NCI-H345 (cell line): Measurements from ENCODE around the gene ASAH2B.
"Not testable (repeated sequence)": the region's sequence is repeated elsewhere in the genome, so short reads cannot be mapped to it uniquely, and the experiment has no call there.

ENCODE experiments used
- DNase-seq: peaks from one replicate; lab custom pipeline; 2025; lab: John Stamatoyannopoulos, UW

The ASAH2B gene

DNA sequence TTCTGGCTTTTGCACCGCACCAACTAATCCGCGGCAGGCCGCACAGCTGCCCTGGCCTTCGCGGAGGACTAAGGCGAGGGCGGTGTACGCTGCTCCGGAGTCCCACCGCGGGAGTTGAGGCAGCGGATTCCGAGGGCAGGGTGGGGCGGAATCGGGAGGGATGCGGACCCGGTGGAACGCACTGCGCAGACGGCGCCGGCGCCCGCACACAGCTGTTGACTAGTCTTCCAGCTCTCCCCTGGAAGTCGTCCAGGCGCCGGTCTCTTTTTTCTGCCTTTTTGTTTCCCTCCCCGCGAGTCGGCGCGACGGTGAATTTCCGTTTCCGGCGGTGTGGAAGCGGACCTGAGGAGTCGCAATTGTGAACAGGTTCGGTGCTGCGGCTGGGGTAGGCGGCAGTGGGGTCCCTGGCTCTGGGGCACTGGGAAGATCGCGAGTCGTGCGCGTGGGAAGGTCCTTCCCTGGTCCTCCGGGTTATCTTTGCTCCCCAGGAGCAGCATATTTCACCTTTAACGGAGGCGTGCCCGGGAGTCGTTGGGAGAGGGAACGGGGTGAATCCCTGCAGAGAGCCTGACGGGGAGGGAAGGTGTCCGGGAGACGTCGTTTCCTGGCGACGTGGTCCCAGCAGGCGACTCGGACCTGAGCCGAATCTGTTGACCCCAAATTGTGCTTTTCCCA is at the start of gene ASAH2B:
TSS of gene ASAH2B (plus strand) at position 319 of the 675 bp plus-strand sequence. CDS start 5,195 bp downstream, outside the sequence.
- DNase-seq: peak; percentile 72

DNA sequence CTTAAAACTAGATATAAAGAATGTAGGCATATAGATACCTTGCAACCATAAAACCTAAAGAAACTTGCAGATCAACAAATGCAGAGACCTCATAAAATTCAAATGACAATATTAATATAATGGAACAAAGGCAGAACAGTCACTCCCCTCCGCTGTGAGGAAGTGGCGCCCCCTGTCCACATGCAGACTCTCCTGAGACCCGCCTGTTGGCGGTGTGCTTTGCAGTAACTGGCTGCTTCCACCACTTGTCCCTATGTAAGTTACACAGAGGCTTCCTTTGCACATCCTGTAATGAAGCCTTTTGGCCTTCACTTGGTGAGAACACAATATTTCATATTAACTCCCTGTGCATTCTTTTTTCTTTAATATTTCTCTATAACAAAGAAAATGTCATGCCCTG is 41.9 kb upstream of the ASAH2B start:
- DNase-seq: not testable (repeated sequence)

- not testable (repeated sequence) for DNase-seq
These were observed 37.8 kb upstream of the ASAH2B start for GRCh38 chr10:50701947-50702346.

GRCh38 chr10:50702997-50703396 is 36.7 kb upstream of the ASAH2B start:
- not testable (repeated sequence) for DNase-seq

GRCh38 chr10:50704436-50705079 is 35.2 kb upstream of the ASAH2B start:
- peak; percentile 30 for DNase-seq

DNA sequence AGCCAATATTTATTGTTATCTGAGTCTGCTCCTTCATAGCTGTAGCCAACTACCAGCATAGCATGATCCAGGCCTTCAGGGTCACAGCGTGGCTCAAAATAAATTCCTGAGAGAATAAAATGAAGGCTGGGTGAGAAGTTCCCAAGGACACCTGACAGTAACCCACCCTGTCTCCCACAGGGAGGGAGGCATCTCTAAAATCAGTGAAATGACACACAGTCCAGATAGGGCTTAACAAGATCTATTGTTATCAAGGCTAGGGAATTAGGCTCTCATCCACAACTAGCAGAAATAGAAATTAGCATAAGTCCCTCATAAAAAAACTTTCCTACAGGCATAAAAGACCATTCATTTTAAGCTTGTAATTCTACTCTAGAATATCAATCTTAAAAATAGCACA is 33.7 kb upstream of the ASAH2B start:
- DNase-seq: not testable (repeated sequence)

DNA sequence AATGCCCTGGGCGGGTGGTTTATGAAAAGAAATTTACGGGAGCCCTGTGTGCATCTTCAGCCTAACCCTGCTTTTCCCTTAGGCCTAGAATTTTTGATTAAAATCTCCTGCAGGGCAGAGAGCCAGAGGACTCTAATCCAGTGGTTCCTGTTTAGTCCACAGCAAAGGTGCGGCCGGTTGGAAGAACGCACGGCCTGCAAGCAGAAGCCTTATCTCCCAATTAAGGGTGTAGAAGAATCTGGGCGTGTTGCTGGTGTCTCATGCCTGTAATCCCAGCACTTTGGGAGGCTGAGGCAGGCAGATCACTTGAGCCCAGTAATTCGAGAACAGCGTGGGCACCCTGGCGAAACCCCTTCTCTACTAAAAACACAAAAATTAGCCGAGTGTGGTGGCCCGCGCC is 29.5 kb upstream of the ASAH2B start:
- not testable (repeated sequence) for DNase-seq

- not testable (repeated sequence) for DNase-seq
These were observed 15.9 kb upstream of the ASAH2B start for GRCh38 chr10:50723812-50724211.

DNA sequence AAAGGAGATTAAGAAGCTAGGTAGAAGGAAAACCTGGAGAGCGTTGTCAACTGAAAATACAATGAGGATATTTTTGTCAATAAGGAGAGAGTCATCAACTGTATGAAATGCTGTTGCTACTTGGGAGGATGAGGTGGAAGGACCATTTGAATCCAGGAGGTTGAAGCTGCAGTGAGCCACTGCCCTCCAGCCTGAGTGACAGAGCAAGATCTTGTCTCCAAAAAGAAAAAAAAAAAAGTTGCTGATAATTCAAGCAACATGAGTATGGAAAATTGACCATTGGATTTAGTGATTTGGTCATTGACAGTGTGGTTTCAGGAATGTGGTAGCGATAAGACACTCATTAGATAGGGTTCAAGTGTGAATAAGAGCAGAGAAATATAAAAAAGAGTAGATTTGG is 11.6 kb upstream of the ASAH2B start:
- DNase-seq: not testable (repeated sequence)

DNA sequence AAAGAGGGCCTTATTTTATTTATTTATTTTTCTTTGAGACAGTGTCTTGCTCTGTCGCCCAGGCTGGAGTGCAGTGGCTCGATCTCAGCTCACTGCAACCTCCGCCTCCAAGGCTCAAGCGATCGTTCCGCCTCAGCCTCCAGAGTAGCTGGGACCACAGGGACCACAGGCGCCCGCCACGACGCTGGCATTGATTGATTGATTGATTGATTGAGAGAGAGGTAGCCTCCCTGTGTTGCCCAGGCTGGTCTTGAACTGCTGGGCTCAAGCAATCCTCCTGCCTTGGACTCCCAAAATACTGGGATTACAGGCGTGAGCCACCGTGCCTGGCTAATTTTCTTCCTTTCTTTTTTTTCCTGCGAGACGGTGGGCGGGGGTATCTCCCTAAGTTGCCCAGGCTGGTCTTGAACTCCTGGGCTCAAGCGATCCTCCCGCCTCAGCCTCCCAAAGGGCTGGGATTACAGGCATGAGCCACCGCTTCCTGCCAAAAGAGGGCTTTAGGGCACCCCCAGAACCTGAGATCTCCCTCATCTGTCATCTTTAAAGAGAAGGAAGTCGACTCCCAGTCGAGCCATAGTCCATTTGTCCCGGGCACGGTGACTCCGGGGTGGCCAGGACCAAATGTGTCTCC is 634 bp upstream of the ASAH2B start:
- not testable (repeated sequence) for DNase-seq

GRCh38 chr10:50740293-50740648 is 535 bp downstream of the ASAH2B start:
- DNase-seq: peak; percentile 25

GRCh38 chr10:50742820-50743219 is 3.1 kb downstream of the ASAH2B start:
- DNase-seq: not testable (repeated sequence)

DNA sequence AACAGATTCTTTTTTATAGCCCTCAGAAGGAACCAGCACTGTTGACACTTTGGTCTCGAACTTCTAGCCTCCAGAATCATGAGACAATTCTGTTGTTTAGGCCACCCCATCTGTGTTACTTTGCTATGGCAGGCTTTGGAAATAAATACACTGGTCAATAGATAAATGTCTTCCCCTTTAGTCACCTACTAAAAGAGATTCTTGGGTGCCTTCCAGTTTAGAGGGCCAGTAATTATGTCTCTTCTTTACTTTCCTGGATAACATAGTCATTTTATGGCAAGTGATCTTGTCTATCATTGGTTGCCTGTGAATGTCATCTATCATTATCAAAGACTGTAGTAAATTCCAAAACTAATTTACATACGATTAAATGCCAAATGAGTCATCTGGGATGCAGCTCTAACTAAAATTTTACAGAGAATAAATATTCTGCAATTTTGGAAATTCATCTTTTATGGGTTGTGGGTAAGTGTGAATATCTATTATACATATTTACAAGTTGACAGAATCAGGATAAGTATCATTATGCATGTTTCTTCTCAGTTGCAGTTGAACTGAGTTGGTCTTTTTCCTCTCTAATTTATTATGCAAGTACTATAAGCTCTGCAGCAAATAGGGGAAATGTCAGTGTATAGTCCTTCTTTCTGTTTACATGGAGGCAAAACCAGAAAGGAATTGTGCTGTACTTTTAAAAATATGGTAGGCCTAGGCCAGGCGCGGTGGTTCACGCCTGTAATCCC is 27.2 kb downstream of the ASAH2B start:
- DNase-seq: not testable (repeated sequence)

- not testable (repeated sequence) for DNase-seq
These were observed 32.3 kb downstream of the ASAH2B start for GRCh38 chr10:50772042-50772441.

- not testable (repeated sequence) for DNase-seq
These were observed 35.1 kb downstream of the ASAH2B start for GRCh38 chr10:50774868-50775267.

DNA sequence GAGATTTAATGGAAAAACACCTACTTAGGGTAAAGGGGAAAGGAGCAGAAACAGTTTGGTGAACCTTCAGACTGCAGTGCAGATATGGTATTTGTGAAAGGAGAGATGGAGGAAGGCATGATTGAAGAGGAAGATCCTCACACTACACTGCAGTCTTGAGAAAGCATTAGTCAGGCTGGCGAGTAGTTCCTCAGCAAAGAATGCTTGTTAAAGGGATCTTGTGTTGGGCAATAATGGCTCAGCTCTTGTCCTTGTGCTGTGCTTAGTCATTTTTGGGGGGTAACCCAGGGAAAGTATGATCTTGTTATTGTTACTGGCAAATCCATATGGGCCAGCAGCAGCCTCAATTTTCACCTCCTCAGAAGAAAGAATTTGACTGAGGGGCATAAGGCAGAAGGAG is 40.3 kb downstream of the ASAH2B start:
- DNase-seq: not testable (repeated sequence)

DNA sequence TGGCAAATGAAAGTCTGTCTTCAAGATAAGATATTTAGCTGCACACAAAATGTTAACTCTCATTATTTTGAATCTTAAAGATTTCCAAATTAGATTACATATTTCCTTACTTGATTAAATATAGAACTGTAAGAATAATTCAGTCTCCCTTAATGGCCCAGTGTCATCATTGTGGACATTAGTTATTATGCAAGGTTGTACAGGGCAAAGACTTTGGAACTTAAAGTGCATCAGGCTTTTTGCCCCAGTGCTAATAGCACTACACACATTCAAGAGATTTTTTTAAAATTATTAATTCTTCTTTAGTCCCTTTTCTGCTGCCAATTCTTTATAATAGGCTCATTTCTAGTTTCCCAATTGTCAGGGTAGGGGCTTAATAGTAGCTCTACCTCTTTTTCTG is 42.3 kb downstream of the ASAH2B start:
- DNase-seq: not testable (repeated sequence)

GRCh38 chr10:50787962-50788361 is 48.2 kb downstream of the ASAH2B start:
- DNase-seq: not testable (repeated sequence)

- peak; percentile 4 for DNase-seq
These were observed 49.5 kb downstream of the ASAH2B start for GRCh38 chr10:50788951-50789945.

DNA sequence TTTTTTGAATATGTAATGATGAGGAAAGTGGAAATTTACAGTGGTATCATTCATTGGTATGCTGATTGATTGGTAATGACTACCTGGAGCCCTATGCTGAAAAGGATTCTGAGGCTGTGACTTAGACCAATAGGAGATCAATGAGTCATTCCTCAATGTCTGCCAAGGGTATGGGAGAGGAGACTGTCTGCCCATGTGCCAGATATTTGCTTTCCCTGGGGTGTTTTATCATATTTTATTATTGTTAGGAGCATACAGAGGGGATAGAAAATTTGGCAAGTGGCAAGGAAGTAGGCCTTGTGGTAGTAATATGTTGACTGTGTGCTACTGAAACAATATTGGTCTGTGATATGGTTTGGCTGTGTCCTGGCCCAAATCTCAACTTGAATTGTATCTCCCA is 54.8 kb downstream of the ASAH2B start:
- no peak for DNase-seq

GRCh38 chr10:50796693-50797092 is 57.0 kb downstream of the ASAH2B start:
- no peak for DNase-seq
